ENCODE data around the gene NEU2. TPM values are rescaled to one million over a fixed set of nuclear protein-coding genes. Genes with fewer than 3 reads are reported as not detected.

Gene NEU2
- total and polyA plus RNA-seq, 9 of the 15 experiments (the other 6 are each of a cell fraction or from before 2014, with no cell fraction given), result not detected

GRCh38 chr2:233000886-233001750, 31.4 kb upstream of the NEU2 start:
- Histone ChIP-seq H4K20me1 (replicated peaks; ENCODE audit: control insufficient read depth, insufficient read depth, low read length) (no peaks in the 10 kb centered on the region), H2AFZ (ENCODE audit: low read depth, low read length) (no peak overlapping the region), H3K4me2 (ENCODE audit: insufficient read depth, low read length) (no peak overlapping the region), H3K27ac (ENCODE audit: extremely low read depth, low read depth, low read length) (no peak overlapping the region), H3K79me2 (ENCODE audit: control insufficient read depth, insufficient read depth, low read length) (no peaks in the 10 kb centered on the region), H3K27me3 (ENCODE audit: control insufficient read depth in 2 of 2, insufficient read depth in 2 of 2, low read length in 2 of 2) (peaks cover 0 to 38% of the 10 kb centered on the region in 2 experiments; a peak in 2 of 5 replicates), H3K36me3 (ENCODE audit: control insufficient read depth, insufficient read depth, low read length) (no peaks in the 10 kb centered on the region), H3K4me1 (replicated peaks in 1 of 2; ENCODE audit: control insufficient read depth in 2 of 2, insufficient read depth in 2 of 2, low read length in 2 of 2) (peaks cover 0 to 7% of the 10 kb centered on the region in 2 experiments; a peak in 1 of 5 replicates), H3K9ac (ENCODE audit: insufficient read depth in 1 of 2, low read depth in 2 of 2, low read length in 2 of 2) (no peak overlapping the region), H3K9me1 (ENCODE audit: control insufficient read depth, insufficient read depth, low read length) (no peaks in the 10 kb centered on the region), H3K9me3 (replicated peaks; ENCODE audit: control insufficient read depth, insufficient read depth, low read depth, low read length) (no peaks in the 10 kb centered on the region), H3K4me3 (no peak overlapping the region)
- TF ChIP-seq SREBF1 (IDR thresholded peaks at IDR 0.05; ENCODE audit: borderline replicate concordance, low read depth, low read length), result no peak
- TF ChIP-seq ZNF592 (IDR thresholded peaks at IDR 0.05), result no peak
- TF ChIP-seq BHLHE40 (IDR thresholded peaks at IDR 0.05; ENCODE audit: low read length), result no peak
- TF ChIP-seq ZNF277 (CRISPR knock-in tag; IDR thresholded peaks at IDR 0.05; ENCODE audit: borderline replicate concordance), result no peak
- TF ChIP-seq GATAD2A (IDR thresholded peaks at IDR 0.05), result no peak
- ChIA-PET CTCF (ENCODE audit: low intra/inter-chr PET ratio) (no interaction called here), POLR2A (no interaction called here)
- intact Hi-C loops (cut with micrococcal nuclease), result no loop called here
- DNase-seq (ENCODE audit: extremely low read depth in 1 of 4, low spot score in 3 of 4) (no peak), ATAC-seq (no peak), FAIRE-seq (no peak)
- BruUV-seq (replicated peaks), result no TSS peak
- in situ Hi-C loops (cut with MboI), result no loop called here
- WGBS (ENCODE audit: insufficient coverage, low coverage, missing lambda C conversion rate), result 52% methylated on average over 18 of the region's 20 CpGs
